HL-60/S4 treated with retinoic acid at 250 ng/mL for 4 days and 3 days (cell line): ENCODE measurements around the gene HERC3.
"Not testable (repeated sequence)": the region's sequence is repeated elsewhere in the genome, so short reads cannot be mapped to it uniquely, and the experiment has no call there.

ENCODE experiments used
- in situ Hi-C: fragments of 300-500 bp; cut with MboI; formaldehyde crosslinking; loops from 2 replicates; pipeline ENCODE4 v1.7.0; 2022; ENCODE audit warnings: low sequenced_read_pairs

The HERC3 gene

GRCh38 chr4:88606832-88607231 lies 14.6 kb downstream of the HERC3 start:
- in situ Hi-C loops: no loop called here

- in situ Hi-C loops: no loop called here
Measured at GRCh38 chr4:88609387-88609786, 17.1 kb downstream of the HERC3 start.

- in situ Hi-C loops: not testable (repeated sequence)
Measured at GRCh38 chr4:88609794-88610193, 17.5 kb downstream of the HERC3 start.

- in situ Hi-C loops: no loop called here
Measured at GRCh38 chr4:88610771-88611170, 18.5 kb downstream of the HERC3 start.

- in situ Hi-C loops: no loop called here
Measured at GRCh38 chr4:88613417-88613875, 21.2 kb downstream of the HERC3 start.

GRCh38 chr4:88614058-88614457 lies 21.8 kb downstream of the HERC3 start:
- in situ Hi-C loops: no loop called here

- in situ Hi-C loops: no loop called here
Measured at GRCh38 chr4:88616275-88617150, 24.2 kb downstream of the HERC3 start.

- in situ Hi-C loops: no loop called here
Measured at GRCh38 chr4:88618782-88619485, 26.7 kb downstream of the HERC3 start.

- in situ Hi-C loops: no loop called here
Measured at GRCh38 chr4:88619971-88620370, 27.7 kb downstream of the HERC3 start.

- in situ Hi-C loops: no loop called here
Measured at GRCh38 chr4:88621763-88622327, 29.6 kb downstream of the HERC3 start.

- in situ Hi-C loops: no loop called here
Measured at GRCh38 chr4:88623097-88623496, 30.8 kb downstream of the HERC3 start.

- in situ Hi-C loops: no loop called here
Measured at GRCh38 chr4:88628746-88629145, 36.5 kb downstream of the HERC3 start.

- in situ Hi-C loops: no loop called here
Measured at GRCh38 chr4:88629826-88630225, 37.5 kb downstream of the HERC3 start.

GRCh38 chr4:88630756-88631155 lies 38.5 kb downstream of the HERC3 start:
- in situ Hi-C loops: no loop called here

GRCh38 chr4:88643932-88644331 lies 51.7 kb downstream of the HERC3 start:
- in situ Hi-C loops: no loop called here

- in situ Hi-C loops: no loop called here
Measured at GRCh38 chr4:88645994-88646393, 53.7 kb downstream of the HERC3 start.

GRCh38 chr4:88646528-88647280 lies 54.4 kb downstream of the HERC3 start:
- in situ Hi-C loops: no loop called here

GRCh38 chr4:88649716-88650115 lies 57.4 kb downstream of the HERC3 start:
- in situ Hi-C loops: no loop called here

GRCh38 chr4:88653371-88653946 lies 61.2 kb downstream of the HERC3 start:
- in situ Hi-C loops: no loop called here

GRCh38 chr4:88655226-88655625 lies 62.9 kb downstream of the HERC3 start:
- in situ Hi-C loops: no loop called here
